HEK293 (cell line): ENCODE measurements around the gene APBB2.

Experiments used
- CTCF ChIA-PET: fragments of 350-600 bp; formaldehyde crosslinking; extraction: SDS; loops from one replicate; lab custom pipeline; 2021; ENCODE audit warnings: antibody characterized with exemption; lab: Yijun Ruan, JAX
- POLR2A ChIA-PET: fragments of 300-600 bp; formaldehyde crosslinking; extraction: SDS; loops from one replicate; lab custom pipeline; 2020; ENCODE audit warnings: antibody characterized with exemption, inconsistent platforms; lab: Yijun Ruan, JAX
- H3K27ac ChIP-seq: fragments of 200-500 bp; sonication (Bioruptor generic); 2 replicates; pipeline ENCODE4 v1.5.1; 2014; ENCODE audit warnings: low read depth, low read length, control low read depth, inconsistent platforms; ENCODE audit errors: extremely low read depth
- H3K36me3 ChIP-seq, 2 experiments: fragments of 200-500 bp in 1 of 2; sonication (Bioruptor generic) in 1 of 2; 1 replicate in 1 of 2; 2 replicates in 1 of 2; pipeline ENCODE4 v1.5.1; 2014 to 2017; ENCODE audit warnings: inconsistent platforms in 2 of 2, low read length in 2 of 2; ENCODE audit not compliant: control insufficient read depth in 2 of 2, insufficient read depth in 1 of 2
- H3K4me1 ChIP-seq: fragments of 200-500 bp; sonication (Bioruptor generic); 2 replicates; pipeline ENCODE4 v1.5.1; 2014; ENCODE audit warnings: mild to moderate bottlenecking, low read length, inconsistent platforms; ENCODE audit not compliant: control insufficient read depth, insufficient read depth
- H3K4me3 ChIP-seq: 2 replicates; pipeline ENCODE4 v1.5.1; 2011; ENCODE audit warnings: low read depth, mild to moderate bottlenecking, control low read depth, low read length, moderate library complexity
- H3K9me3 ChIP-seq: fragments of 200-500 bp; sonication (Bioruptor generic); 2 replicates; pipeline ENCODE4 v1.5.1; 2014; ENCODE audit warnings: low read depth, low read length, inconsistent platforms; ENCODE audit not compliant: control insufficient read depth, insufficient read depth
- HIC1 ChIP-seq: fragments of 450-650 bp; formaldehyde crosslinking; IDR thresholded peaks from 2 replicates; pipeline ENCODE4 v1.5.1; 2016; ENCODE audit warnings: missing biosample characterization, missing genetic modification characterization
- IKZF3 ChIP-seq: fragments of 450-650 bp; IDR thresholded peaks from 2 replicates; pipeline ENCODE4 v1.5.0; 2018; ENCODE audit warnings: missing biosample characterization, mild to moderate bottlenecking, missing genetic modification characterization, moderate library complexity
- KLF9 ChIP-seq: fragments of 450-650 bp; formaldehyde crosslinking; IDR thresholded peaks from 2 replicates; pipeline ENCODE4 v1.5.1; 2016; ENCODE audit warnings: missing biosample characterization, missing genetic modification characterization, low read depth
- OSR2 ChIP-seq: fragments of 450-650 bp; formaldehyde crosslinking; IDR thresholded peaks from 2 replicates; pipeline ENCODE4 v1.5.1; 2016; ENCODE audit warnings: missing biosample characterization, missing genetic modification characterization
- OVOL3 ChIP-seq: fragments of 450-650 bp; formaldehyde crosslinking; IDR thresholded peaks from 2 replicates; pipeline ENCODE4 v1.5.1; 2016; ENCODE audit warnings: missing biosample characterization, missing genetic modification characterization
- PRDM4 ChIP-seq: fragments of 450-650 bp; formaldehyde crosslinking; IDR thresholded peaks from 2 replicates; pipeline ENCODE4 v1.5.1; 2017; ENCODE audit warnings: missing biosample characterization, missing genetic modification characterization
- ZBTB48 ChIP-seq: fragments of 450-650 bp; formaldehyde crosslinking; IDR thresholded peaks from 2 replicates; pipeline ENCODE4 v1.5.1; 2016; ENCODE audit warnings: missing biosample characterization, missing genetic modification characterization
- ZNF114 ChIP-seq: fragments of 450-650 bp; formaldehyde crosslinking; IDR thresholded peaks from 2 replicates; pipeline ENCODE4 v1.5.0; 2017; ENCODE audit warnings: missing biosample characterization, missing genetic modification characterization
- ZNF184 ChIP-seq: fragments of 450-650 bp; IDR thresholded peaks from 2 replicates; pipeline ENCODE4 v1.5.1; 2018; ENCODE audit warnings: missing biosample characterization, mild to moderate bottlenecking, missing genetic modification characterization
- ZNF24 ChIP-seq: fragments of 450-650 bp; formaldehyde crosslinking; IDR thresholded peaks from 2 replicates; pipeline ENCODE4 v1.5.1; 2016; ENCODE audit warnings: missing biosample characterization, missing genetic modification characterization
- ZNF280C ChIP-seq: fragments of 450-650 bp; formaldehyde crosslinking; IDR thresholded peaks from 2 replicates; pipeline ENCODE4 v1.5.1; 2016; ENCODE audit warnings: missing biosample characterization, missing genetic modification characterization
- ZNF324 ChIP-seq: fragments of 450-650 bp; formaldehyde crosslinking; IDR thresholded peaks from 2 replicates; pipeline ENCODE4 v1.5.1; 2016; ENCODE audit warnings: missing biosample characterization, missing genetic modification characterization
- ZNF394 ChIP-seq: fragments of 450-650 bp; formaldehyde crosslinking; IDR thresholded peaks from 2 replicates; pipeline ENCODE4 v1.5.1; 2016; ENCODE audit warnings: missing biosample characterization, missing genetic modification characterization, mild to moderate bottlenecking, moderate library complexity, borderline replicate concordance
- ZNF544 ChIP-seq: fragments of 450-650 bp; formaldehyde crosslinking; IDR thresholded peaks from 2 replicates; pipeline ENCODE4 v1.5.0; 2017; ENCODE audit warnings: missing biosample characterization, missing genetic modification characterization
- ZNF610 ChIP-seq: fragments of 450-650 bp; formaldehyde crosslinking; IDR thresholded peaks from 2 replicates; pipeline ENCODE4 v1.5.1; 2016; ENCODE audit warnings: missing biosample characterization, missing genetic modification characterization, borderline replicate concordance
- ZNF776 ChIP-seq: fragments of 450-650 bp; formaldehyde crosslinking; IDR thresholded peaks from 2 replicates; pipeline ENCODE4 v1.5.0; 2017; ENCODE audit warnings: missing biosample characterization, missing genetic modification characterization, borderline replicate concordance
- ZNF791 ChIP-seq: fragments of 450-650 bp; formaldehyde crosslinking; IDR thresholded peaks from 2 replicates; pipeline ENCODE4 v1.5.1; 2016; ENCODE audit warnings: missing biosample characterization, missing genetic modification characterization
- ZNF830 ChIP-seq: fragments of 450-650 bp; IDR thresholded peaks from 2 replicates; pipeline ENCODE4 v1.5.0; 2018; ENCODE audit warnings: missing biosample characterization, missing genetic modification characterization, low read depth, mild to moderate bottlenecking, moderate library complexity
- ZSCAN16 ChIP-seq: fragments of 450-650 bp; formaldehyde crosslinking; IDR thresholded peaks from 2 replicates; pipeline ENCODE4 v1.5.1; 2016; ENCODE audit warnings: missing biosample characterization, missing genetic modification characterization

Gene APBB2

GRCh38 chr4:40940317-40940741 is 274.0 kb downstream of the APBB2 start:
- TF ChIP-seq ZNF544 (tag by site-specific recombination): no peak
- no peak for TF ChIP-seq ZBTB48 (tag by site-specific recombination)
- TF ChIP-seq IKZF3: no peak
- no peak for TF ChIP-seq ZNF24 (tag by site-specific recombination)
- no peak for TF ChIP-seq ZSCAN16 (tag by site-specific recombination)
- TF ChIP-seq PRDM4 (tag by site-specific recombination): no peak
- TF ChIP-seq ZNF610 (tag by site-specific recombination): no peak
- no peak for TF ChIP-seq OVOL3 (tag by site-specific recombination)
- TF ChIP-seq ZNF830 (tag by site-specific recombination): no peak
- TF ChIP-seq ZNF791 (tag by site-specific recombination): no peak
- TF ChIP-seq KLF9 (tag by site-specific recombination): no peak
- POLR2A ChIA-PET: no interaction called here
- CTCF ChIA-PET: interaction anchor here (0.5 to 0.6 kb wide), 3 partner anchors 23 to 1088 kb away, joined by 3 read pairs; no protein-coding TSS in a partner anchor

GRCh38 chr4:40939856-40940255 is 274.5 kb downstream of the APBB2 start:
- ChIA-PET CTCF (interaction anchor here (0.5 to 0.9 kb wide), 3 partner anchors 14 to 1087 kb away, joined by 3 read pairs; no protein-coding TSS in a partner anchor), POLR2A (no interaction called here)

More at GRCh38 chr4:40940317-40940741, 274.0 kb downstream of the APBB2 start:
- no peaks in the 10 kb centered on the region for H3K9me3 ChIP-seq
- no peaks in the 10 kb centered on the region for H3K36me3 ChIP-seq
- no peaks in the 10 kb centered on the region; the same call in 1 of the 2 replicates for H3K4me1 ChIP-seq
- H3K4me3 ChIP-seq: no peak overlapping the region
- no peak overlapping the region for H3K27ac ChIP-seq

GRCh38 chr4:40938337-40938736 is 276.0 kb downstream of the APBB2 start:
- TF ChIP-seq ZNF324 (tag by site-specific recombination) (no peak), ZNF280C (tag by site-specific recombination) (no peak)
- POLR2A ChIA-PET: no interaction called here
- no peak overlapping the region for H3K27ac ChIP-seq
- no peaks in the 10 kb centered on the region; the same call in 1 of the 2 replicates for H3K4me1 ChIP-seq
- H3K9me3 ChIP-seq: no peaks in the 10 kb centered on the region
- peaks cover 0 to 3% of the 10 kb centered on the region in 2 experiments; a peak in 1 of 3 replicates for H3K36me3 ChIP-seq
- CTCF ChIA-PET: interaction anchor here (0.7 to 1.3 kb wide), 3 partner anchors 10 to 201 kb away, joined by 3 to 4 read pairs (median 3); no protein-coding TSS in a partner anchor
- no peak overlapping the region for H3K4me3 ChIP-seq

More at GRCh38 chr4:40939856-40940255, 274.5 kb downstream of the APBB2 start:
- H3K4me1 ChIP-seq: no peaks in the 10 kb centered on the region; the same call in 1 of the 2 replicates
- no peak for TF ChIP-seq ZNF394 (tag by site-specific recombination)
- no peak for TF ChIP-seq ZNF114 (tag by site-specific recombination)
- TF ChIP-seq HIC1 (tag by site-specific recombination): no peak
- no peak for TF ChIP-seq ZNF776
- no peak for TF ChIP-seq OSR2 (tag by site-specific recombination)
- no peak for TF ChIP-seq ZSCAN16 (tag by site-specific recombination)
- no peak for TF ChIP-seq ZNF184 (tag by site-specific recombination)
- H3K36me3 ChIP-seq: no peaks in the 10 kb centered on the region
- no peaks in the 10 kb centered on the region for H3K9me3 ChIP-seq
- no peak overlapping the region for H3K27ac ChIP-seq
- no peak overlapping the region for H3K4me3 ChIP-seq
